GM10266 (cell line): ENCODE measurements around the gene RNF150.

Experiments used
- DNase-seq: peaks from one replicate; pipeline ENCODE4 v3.0.0; 2012; ENCODE audit errors: extremely low spot score
- TF ChIP-seq, protein P1 (sequence below): IDR thresholded peaks from 2 replicates; pipeline ENCODE4 v1.5.1; 2012; ENCODE audit warnings: mild to moderate bottlenecking, low read depth; ENCODE audit not compliant: control insufficient read depth, insufficient read depth; ENCODE audit errors: missing control alignments

Gene RNF150

DNA sequence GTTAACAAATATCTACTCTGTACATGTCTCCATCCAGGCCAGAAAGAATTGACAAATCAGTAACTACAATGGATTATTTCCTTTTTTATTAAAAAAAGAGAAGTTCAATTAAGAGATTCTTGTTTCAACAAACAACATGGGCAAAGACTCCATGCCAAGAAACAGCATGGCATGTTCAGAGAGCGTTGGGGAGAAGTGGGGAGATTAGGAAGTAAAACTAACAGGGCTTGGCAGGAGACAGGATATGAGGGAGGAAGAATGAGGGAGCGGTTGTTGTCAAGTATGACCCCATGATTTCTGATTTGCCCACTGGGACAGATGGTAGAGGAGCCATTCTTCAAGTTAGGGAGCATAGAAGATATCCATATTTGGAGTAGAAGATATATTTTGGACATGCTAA lies 128.4 kb downstream of the RNF150 start:
- no peak for DNase-seq
- TF ChIP-seq, protein P1, sequence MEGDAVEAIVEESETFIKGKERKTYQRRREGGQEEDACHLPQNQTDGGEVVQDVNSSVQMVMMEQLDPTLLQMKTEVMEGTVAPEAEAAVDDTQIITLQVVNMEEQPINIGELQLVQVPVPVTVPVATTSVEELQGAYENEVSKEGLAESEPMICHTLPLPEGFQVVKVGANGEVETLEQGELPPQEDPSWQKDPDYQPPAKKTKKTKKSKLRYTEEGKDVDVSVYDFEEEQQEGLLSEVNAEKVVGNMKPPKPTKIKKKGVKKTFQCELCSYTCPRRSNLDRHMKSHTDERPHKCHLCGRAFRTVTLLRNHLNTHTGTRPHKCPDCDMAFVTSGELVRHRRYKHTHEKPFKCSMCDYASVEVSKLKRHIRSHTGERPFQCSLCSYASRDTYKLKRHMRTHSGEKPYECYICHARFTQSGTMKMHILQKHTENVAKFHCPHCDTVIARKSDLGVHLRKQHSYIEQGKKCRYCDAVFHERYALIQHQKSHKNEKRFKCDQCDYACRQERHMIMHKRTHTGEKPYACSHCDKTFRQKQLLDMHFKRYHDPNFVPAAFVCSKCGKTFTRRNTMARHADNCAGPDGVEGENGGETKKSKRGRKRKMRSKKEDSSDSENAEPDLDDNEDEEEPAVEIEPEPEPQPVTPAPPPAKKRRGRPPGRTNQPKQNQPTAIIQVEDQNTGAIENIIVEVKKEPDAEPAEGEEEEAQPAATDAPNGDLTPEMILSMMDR, result no peak

DNA sequence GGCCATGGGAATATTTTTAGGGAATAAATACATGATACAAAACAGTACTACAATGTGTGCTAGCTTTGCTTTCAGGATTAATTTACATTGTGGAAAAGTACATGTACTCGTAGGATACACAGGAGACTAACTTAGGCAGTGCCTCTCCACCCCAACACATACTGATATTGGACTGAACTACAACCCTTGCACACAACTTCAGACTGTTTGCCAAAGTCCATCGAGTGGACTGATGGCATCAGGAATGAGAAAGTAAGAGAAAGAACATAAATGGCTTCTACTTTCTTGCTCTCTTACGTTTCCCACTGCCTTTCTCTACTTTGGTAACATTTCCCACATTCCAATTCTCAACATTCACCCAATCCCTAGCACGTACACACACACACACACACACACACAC lies 130.1 kb downstream of the RNF150 start:
- no peak for DNase-seq
- TF ChIP-seq, protein P1, result no peak

DNA sequence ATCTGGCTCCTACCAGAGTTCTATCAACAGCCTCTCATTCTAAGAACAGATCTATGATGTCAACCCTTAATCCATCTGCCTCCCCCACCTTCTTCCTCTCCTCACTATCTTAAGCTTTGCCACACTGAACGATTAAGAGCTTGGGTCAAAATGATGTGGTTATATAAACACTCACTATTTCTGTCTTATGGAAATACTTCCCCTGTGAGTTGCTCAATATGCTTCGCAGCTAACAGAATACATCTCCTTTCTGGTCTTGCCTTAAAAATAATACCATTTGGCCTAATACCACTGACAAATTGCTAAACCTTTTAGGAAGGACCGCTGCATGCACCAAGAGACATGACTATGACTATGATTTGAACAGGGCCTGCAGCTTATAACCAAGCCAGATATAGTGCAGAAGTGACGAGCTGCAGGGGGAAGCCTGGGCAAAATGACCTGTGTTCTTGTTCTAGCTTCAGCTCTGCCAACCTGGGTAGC lies 130.9 kb downstream of the RNF150 start:
- DNase-seq, result no peak
- TF ChIP-seq, protein P1, result no peak

DNA sequence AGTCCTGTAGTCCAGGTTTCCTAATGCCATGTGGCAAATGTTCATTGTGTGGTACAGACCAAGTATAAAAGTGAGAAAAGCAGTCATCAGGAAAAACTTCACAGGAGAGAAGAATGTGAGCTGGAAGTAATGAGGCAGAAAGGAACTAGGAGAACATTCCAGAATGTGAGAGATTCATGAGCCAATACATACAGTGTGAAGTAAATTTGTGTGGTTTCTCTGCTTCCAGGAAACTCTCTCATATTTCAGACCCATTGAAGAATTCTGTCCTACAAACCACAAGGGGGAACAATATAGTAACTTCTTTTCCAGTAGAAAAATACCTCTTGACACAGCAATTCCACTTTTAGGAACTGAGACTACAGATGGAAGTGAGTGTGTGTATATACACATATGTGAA lies 136.5 kb downstream of the RNF150 start:
- DNase-seq, result no peak
- TF ChIP-seq, protein P1, result no peak

DNA sequence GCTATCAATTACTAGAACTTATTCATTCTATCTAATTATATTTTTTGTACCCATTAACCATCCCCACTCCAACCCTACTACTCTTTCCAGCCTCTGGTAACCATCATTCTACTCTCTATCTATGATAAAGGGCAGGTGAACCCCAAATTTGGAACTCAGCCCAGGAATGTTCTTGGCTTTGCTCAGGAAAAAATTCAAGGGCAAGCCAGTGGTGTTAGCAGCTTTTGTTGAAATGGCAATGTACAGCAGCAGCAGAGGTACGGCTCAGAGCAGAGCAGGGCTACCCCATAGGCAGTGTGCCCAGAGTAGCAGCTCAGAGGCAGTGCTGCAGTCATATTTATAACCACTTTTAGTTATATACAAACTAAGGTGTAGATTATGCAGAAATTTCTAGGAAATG lies 138.2 kb downstream of the RNF150 start:
- TF ChIP-seq, protein P1, result no peak
- DNase-seq, result no peak

DNA sequence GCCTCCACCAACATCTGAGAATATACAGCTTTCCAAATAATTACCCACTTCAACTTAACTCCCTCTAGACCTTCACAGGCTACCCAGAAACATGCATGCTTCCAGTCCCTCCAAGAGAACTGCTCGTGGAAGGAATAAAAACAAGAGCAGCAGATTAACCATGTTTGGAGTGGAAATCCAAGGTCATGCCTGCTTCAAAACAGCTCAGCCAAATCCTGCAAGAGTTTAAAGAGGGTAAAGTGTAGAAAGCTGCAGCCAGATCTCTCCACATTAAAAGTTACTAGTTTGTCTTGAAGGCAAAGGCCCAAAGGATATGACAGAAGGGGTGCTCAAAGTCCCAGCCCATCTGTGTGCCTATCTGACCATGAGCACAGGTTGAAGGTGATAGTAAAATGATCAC lies 139.3 kb downstream of the RNF150 start:
- DNase-seq, result no peak
- TF ChIP-seq, protein P1, result no peak

DNA sequence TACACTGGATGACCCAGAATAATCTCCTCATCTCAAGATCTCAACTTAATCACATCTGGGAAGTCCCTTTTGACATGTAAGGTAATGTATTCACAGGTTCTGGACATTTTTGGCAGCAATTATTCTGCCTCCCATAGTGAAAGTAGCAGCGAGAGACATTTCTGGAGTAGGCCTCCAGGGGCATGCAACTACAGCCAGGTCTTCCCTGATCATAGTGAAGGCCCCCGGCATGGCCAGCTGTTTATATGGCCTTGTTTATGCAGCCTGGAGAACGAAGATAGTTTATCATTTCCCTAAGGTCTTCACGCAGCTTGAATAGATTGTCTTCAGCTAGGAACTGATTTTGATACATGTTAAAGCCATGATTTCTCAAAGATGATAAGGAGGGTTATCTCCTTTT lies 139.9 kb downstream of the RNF150 start:
- TF ChIP-seq, protein P1, result no peak
- no peak for DNase-seq
